Stimulated activated CD8-positive, alpha-beta memory T cell treated with anti-CD3 and anti-CD28 coated beads, Interleukin-4, amount 100 ng/mL, for 48 hours (primary cell): ENCODE data around the gene PRR36.
"Not testable (repeated sequence)": the region's sequence is repeated elsewhere in the genome, so short reads cannot be mapped to it uniquely, and the experiment has no call there.

Experiments used
- DNase-seq: peaks from one replicate; pipeline ENCODE4 v3.0.0-alpha.2; 2020

PRR36 gene

GRCh38 chr19:7874076-7874896, at the start of gene PRR36:
TSS of gene PRR36 (minus strand) at chr19:7874390. CDS start at chr19:7873689, 701 bp downstream.
- no peak for DNase-seq

GRCh38 chr19:7923295-7924191, 49.4 kb upstream of the PRR36 start:
- no peak for DNase-seq

GRCh38 chr19:7922836-7923195, 48.6 kb upstream of the PRR36 start:
- no peak for DNase-seq

GRCh38 chr19:7921967-7922835, 48.0 kb upstream of the PRR36 start:
- DNase-seq, result no peak

- no peak for DNase-seq
These were observed 47.2 kb upstream of the PRR36 start for GRCh38 chr19:7921302-7921966.

GRCh38 chr19:7920519-7921301, 46.5 kb upstream of the PRR36 start:
- DNase-seq, result peak; percentile 100

GRCh38 chr19:7919610-7920518, 45.7 kb upstream of the PRR36 start, which contains the start of gene SNAPC2:
TSS of gene SNAPC2 (plus strand) at chr19:7920338. CDS start at chr19:7920367, 29 bp downstream.
- DNase-seq, result peak; percentile 98

- DNase-seq, result no peak
These were observed 44.6 kb upstream of the PRR36 start for GRCh38 chr19:7918615-7919421.

GRCh38 chr19:7918062-7918614, 43.9 kb upstream of the PRR36 start:
- DNase-seq, result not testable (repeated sequence)

- peak; percentile 72 for DNase-seq
These were observed 43.3 kb upstream of the PRR36 start for GRCh38 chr19:7917267-7918061.

- DNase-seq, result no peak
These were observed 42.7 kb upstream of the PRR36 start for GRCh38 chr19:7916955-7917266.

- peak; percentile 72 for DNase-seq
These were observed 42.1 kb upstream of the PRR36 start for GRCh38 chr19:7916103-7916954.

GRCh38 chr19:7915250-7916102, 41.3 kb upstream of the PRR36 start:
- DNase-seq, result no peak

- DNase-seq, result no peak
These were observed 40.4 kb upstream of the PRR36 start, which contains the start of gene TGFBR3L for GRCh38 chr19:7914598-7915045. TSS of gene TGFBR3L (plus strand) at chr19:7914830.

GRCh38 chr19:7914099-7914498, 39.9 kb upstream of the PRR36 start:
- no peak for DNase-seq

GRCh38 chr19:7913652-7914051, 39.5 kb upstream of the PRR36 start:
- no peak for DNase-seq
